GM12878 (cell line): ENCODE data around the gene SEMA4D. TPM values are rescaled to one million over a fixed set of nuclear protein-coding genes. Genes with fewer than 3 reads are reported as not detected.

Source experiments
- ATAC-seq: fragments of 200-7000 bp; cut with Tn5 transposase; 3 replicates; pipeline ENCODE4 v1.9.1; 2020; ENCODE audit warnings: mild to moderate bottlenecking, moderate library complexity
- BruUV-seq: library from RNA; stranded (reverse); fragments of 400-500 nt; replicated peaks from 2 replicates; lab custom pipeline; 2021; lab: Mats Ljungman, UMichigan
- CTCF ChIA-PET: fragments of 300-600 bp; sonication (Branson Sonifier 250); formaldehyde crosslinking; extraction: SDS; loops from one replicate; lab custom pipeline; 2021; ENCODE audit warnings: inconsistent platforms; lab: Yijun Ruan, JAX
- POLR2A ChIA-PET: fragments of 350-600 bp; formaldehyde crosslinking; extraction: SDS; loops from one replicate; lab custom pipeline; 2021; ENCODE audit warnings: inconsistent platforms; lab: Charles Lee
- RAD21 ChIA-PET: fragments of 300-600 bp; sonication (Branson Sonifier 250); formaldehyde crosslinking; loops from one replicate; lab custom pipeline; 2023; ENCODE audit warnings: antibody characterized with exemption; ENCODE audit not compliant: unreplicated experiment; lab: Charles Lee
- SMC1A ChIA-PET: fragments of 300-600 bp; sonication (Branson Sonifier 250); formaldehyde crosslinking; loops from one replicate; lab custom pipeline; 2023; ENCODE audit not compliant: unreplicated experiment, uncharacterized antibody; lab: Charles Lee
- DNase-seq: peaks from one replicate; pipeline ENCODE4 v3.0.0-alpha.2; 2011; ENCODE audit warnings: low read depth, low spot score
- FAIRE-seq: peaks from 3 replicates; lab custom pipeline; 2011; peaks lifted over from hg19 to GRCh38; lab: Jason Lieb, UNC
- H2AFZ ChIP-seq: 2 replicates; pipeline ENCODE4 v1.6.0; 2011; ENCODE audit warnings: low read depth, low read length, control low read depth; ENCODE audit not compliant: control insufficient read depth
- H3K27ac ChIP-seq: 2 replicates; pipeline ENCODE4 v1.5.1; 2011; ENCODE audit warnings: control low read depth; ENCODE audit not compliant: control insufficient read depth, insufficient read depth
- H3K27me3 ChIP-seq, 2 experiments: replicated peaks in 1 of 2; 2 replicates each; pipeline versions ENCODE4 v1.6.0 to v1.6.1; 2011; ENCODE audit warnings: low read length in 1 of 2; ENCODE audit not compliant: control insufficient read depth in 2 of 2, insufficient read depth in 2 of 2
- H3K36me3 ChIP-seq, 2 experiments: 2 replicates each; pipeline ENCODE4 v1.5.1; 2011; ENCODE audit warnings: low read length in 1 of 2; ENCODE audit not compliant: control insufficient read depth in 2 of 2, insufficient read depth in 2 of 2
- H3K4me1 ChIP-seq: 2 replicates; pipeline ENCODE4 v1.6.1; 2011; ENCODE audit warnings: mild to moderate bottlenecking, low read length, moderate library complexity, mixed read lengths; ENCODE audit not compliant: control insufficient read depth, insufficient read depth
- H3K4me2 ChIP-seq: 2 replicates; pipeline ENCODE4 v1.6.0; 2011; ENCODE audit warnings: control low read depth; ENCODE audit not compliant: control insufficient read depth, insufficient read depth
- H3K4me3 ChIP-seq: fragments of 200-600 bp; sonication (generic); 2 replicates; pipeline ENCODE4 v1.5.1; 2016
- H3K79me2 ChIP-seq: 2 replicates; pipeline ENCODE4 v1.6.0; 2011; ENCODE audit warnings: low read length; ENCODE audit not compliant: control insufficient read depth, insufficient read depth
- H3K9ac ChIP-seq: 2 replicates; pipeline ENCODE4 v1.8.0; 2011; ENCODE audit warnings: low read length, control low read depth, mixed read lengths; ENCODE audit not compliant: control insufficient read depth, insufficient read depth
- H3K9me3 ChIP-seq: replicated peaks from 3 replicates; pipeline ENCODE4 v1.5.1; 2011; ENCODE audit warnings: mild to moderate bottlenecking, low read length; ENCODE audit not compliant: control insufficient read depth, insufficient read depth
- H4K20me1 ChIP-seq: 2 replicates; pipeline ENCODE4 v1.6.0; 2011; ENCODE audit not compliant: control insufficient read depth, insufficient read depth
- ETV6 ChIP-seq, 2 experiments: fragments of 450-650 bp in 1 of 2; IDR thresholded peaks in 1 of 2; conservative IDR thresholded peaks in 1 of 2; 2 replicates each; pipeline ENCODE4 v1.6.1; 2014; ENCODE audit warnings: antibody characterized with exemption in 1 of 2, borderline replicate concordance in 1 of 2, low read depth in 1 of 2, mild to moderate bottlenecking in 1 of 2, moderate library complexity in 1 of 2
- FOXM1 ChIP-seq: IDR thresholded peaks from 2 replicates; pipeline ENCODE4 v1.6.1; 2012; ENCODE audit warnings: low read depth, mild to moderate bottlenecking, inconsistent platforms, low read length, moderate library complexity
- GATAD2B ChIP-seq: fragments of 450-650 bp; conservative IDR thresholded peaks from 2 replicates; pipeline ENCODE4 v1.6.1; 2017; ENCODE audit warnings: low read depth, mild to moderate bottlenecking, moderate library complexity
- JUNB ChIP-seq: IDR thresholded peaks from 2 replicates; pipeline ENCODE4 v1.6.1; 2016; ENCODE audit warnings: antibody characterized with exemption, mild to moderate bottlenecking
- PML ChIP-seq: IDR thresholded peaks from 2 replicates; pipeline ENCODE4 v1.6.1; 2012; ENCODE audit warnings: low read length, inconsistent platforms
- RAD51 ChIP-seq: fragments of 450-650 bp; IDR thresholded peaks from 2 replicates; pipeline ENCODE4 v1.6.1; 2016; ENCODE audit warnings: moderate library complexity, mild to moderate bottlenecking, inconsistent platforms
- STAT1 ChIP-seq: fragments of 450-650 bp; conservative IDR thresholded peaks from 2 replicates; pipeline ENCODE4 v1.6.1; 2014; ENCODE audit warnings: antibody characterized with exemption, mild to moderate bottlenecking
- WGBS: methylation state at CpG from one replicate; pipeline ENCODE4 v1.1.6; 2016; ENCODE audit warnings: low lambda C conversion rate; ENCODE audit not compliant: insufficient replicate concordance, insufficient coverage; ENCODE audit errors: missing lambda C conversion rate; 5-methylcytosine and 5-hydroxymethylcytosine counted together
- in situ Hi-C: fragments of 300-500 bp; cut with MboI; formaldehyde crosslinking; loops from 9 replicates; pipeline ENCODE4 v1.14.3; 2018; ENCODE audit warnings: mixed read lengths
- intact Hi-C: fragments of 100-400 bp; cut with micrococcal nuclease; formaldehyde crosslinking; loops from one replicate; pipeline ENCODE4 v1.14.2; 2022; ENCODE audit not compliant: unreplicated experiment
- polyA plus RNA-seq, 11 experiments: library from polyadenylated mRNA; depleted of rRNA in 4 of 11; unstranded in 6 of 11; stranded (reverse) in 5 of 11; fragments of >200 nt; fragmentation: Nextera tagmentation in 4 of 11; fragmentation: Illumina TruSeq in 1 of 11; extraction: Ambion mirVana in 4 of 11; extraction: Trizol in 1 of 11; gene quantifications; 1 replicate in 1 of 11; 2 replicates in 10 of 11; pipeline versions ENCODE4 v1.2.1 to v1.2.3, GENCODE V29; 2011 to 2016; ENCODE audit warnings: inconsistent platforms in 2 of 11, missing spikeins in 2 of 11, low read depth in 1 of 11
- total RNA-seq, 4 experiments: library from RNA; depleted of rRNA in 3 of 4; stranded (reverse); fragments of >200 nt in 3 of 4; fragmentation: Illumina TruSeq in 1 of 4; extraction: Trizol in 1 of 4; gene quantifications; 2 replicates each; pipeline versions ENCODE4 v1.2.1 to v1.2.3, GENCODE V29; 2013 to 2021
- TF ChIP-seq, protein P1 (sequence below): IDR thresholded peaks from 2 replicates; pipeline ENCODE4 v1.6.1; 2011; ENCODE audit warnings: borderline replicate concordance, low read depth, mild to moderate bottlenecking, moderate library complexity, low read length; ENCODE audit not compliant: insufficient read depth, poor library complexity, severe bottlenecking

The SEMA4D gene
- total and polyA plus RNA-seq, 10 of the 15 experiments (the other 5 are each of a cell fraction or from before 2014, with no cell fraction given) = 15.1 to 136 (median 39.6) TPM

DNA sequence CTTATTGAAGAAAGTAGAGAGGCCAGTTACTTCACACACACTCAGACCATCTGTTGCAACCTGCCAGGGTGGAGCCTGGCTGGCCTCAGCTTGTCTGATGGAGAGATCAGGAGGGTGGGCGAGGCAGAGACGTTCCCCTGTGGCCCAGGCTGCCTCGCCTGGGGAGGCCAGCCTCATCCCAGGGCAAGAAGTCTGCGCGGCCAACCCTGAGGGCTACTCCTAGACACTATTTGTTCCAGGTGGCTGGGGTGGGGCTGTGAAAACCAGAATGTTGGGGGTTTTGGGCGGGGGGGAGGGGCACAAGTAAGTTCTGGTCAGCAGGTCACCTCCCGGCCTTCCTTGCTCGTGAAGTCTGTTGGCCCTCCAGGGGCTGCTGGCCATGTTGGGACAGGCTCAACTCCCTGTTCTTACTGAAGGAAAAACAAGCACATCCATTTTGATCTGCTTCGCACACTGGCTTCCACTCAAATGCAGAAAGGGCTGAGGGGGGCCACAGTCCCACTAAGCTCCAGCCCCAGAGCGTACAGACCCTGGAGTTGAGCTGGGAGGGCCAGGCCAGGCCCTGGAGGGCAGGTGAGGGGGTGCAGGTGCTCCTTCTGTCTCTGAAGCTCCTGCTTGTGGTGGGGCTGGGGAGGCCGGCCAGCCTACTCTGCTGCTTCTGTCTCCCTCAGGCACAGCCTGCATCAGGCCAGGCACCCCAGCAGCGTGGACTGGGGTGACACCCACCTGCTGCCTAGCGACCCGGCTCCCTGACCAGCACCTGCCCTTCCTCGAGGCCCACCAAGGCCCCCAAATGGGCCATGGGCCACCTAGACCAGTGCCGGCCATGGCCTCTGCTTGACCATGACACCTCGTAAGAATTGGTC is 133.0 kb downstream of the SEMA4D start:
- POLR2A ChIA-PET = no interaction called here
- CTCF ChIA-PET = no interaction called here
- H4K20me1 ChIP-seq = no peaks in the 10 kb centered on the region; the same call in 1 of the 2 replicates
- H3K4me3 ChIP-seq = no peak overlapping the region
- in situ Hi-C loops (no loop called here), intact Hi-C loops (no loop called here)
- SMC1A ChIA-PET = no interaction called here
- ATAC-seq (peak; percentile 10), DNase-seq (no peak), FAIRE-seq (no peak)
- no TSS peak for BruUV-seq
- H3K27ac ChIP-seq = no peak overlapping the region
- no peaks in the 10 kb centered on the region for H3K27me3 ChIP-seq
- H3K4me2 ChIP-seq = no peak overlapping the region
- TF ChIP-seq STAT1 (no peak), PML (no peak), GATAD2B (no peak), FOXM1 (no peak), RAD51 (no peak), JUNB (no peak), ETV6 (conservative IDR thresholded peaks at IDR 0.05 in 1 of 2, IDR thresholded peaks at IDR 0.05 in 1 of 2; ENCODE audit: borderline replicate concordance in 1 of 2, low read depth in 1 of 2) (no peak)
- TF ChIP-seq, protein P1, sequence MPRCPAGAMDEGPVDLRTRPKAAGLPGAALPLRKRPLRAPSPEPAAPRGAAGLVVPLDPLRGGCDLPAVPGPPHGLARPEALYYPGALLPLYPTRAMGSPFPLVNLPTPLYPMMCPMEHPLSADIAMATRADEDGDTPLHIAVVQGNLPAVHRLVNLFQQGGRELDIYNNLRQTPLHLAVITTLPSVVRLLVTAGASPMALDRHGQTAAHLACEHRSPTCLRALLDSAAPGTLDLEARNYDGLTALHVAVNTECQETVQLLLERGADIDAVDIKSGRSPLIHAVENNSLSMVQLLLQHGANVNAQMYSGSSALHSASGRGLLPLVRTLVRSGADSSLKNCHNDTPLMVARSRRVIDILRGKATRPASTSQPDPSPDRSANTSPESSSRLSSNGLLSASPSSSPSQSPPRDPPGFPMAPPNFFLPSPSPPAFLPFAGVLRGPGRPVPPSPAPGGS = peak; percentile 36
- no peak overlapping the region for H3K9ac ChIP-seq
- no peaks in the 10 kb centered on the region for H3K9me3 ChIP-seq
- no peak overlapping the region for H2AFZ ChIP-seq
- WGBS = 85% methylated on average over 13 of the region's 17 CpGs
- RAD21 ChIA-PET = no interaction called here
- H3K36me3 ChIP-seq = peaks cover 11 to 12% of the 10 kb centered on the region in 2 experiments
- H3K79me2 ChIP-seq = no peaks in the 10 kb centered on the region
- H3K4me1 ChIP-seq = no peaks in the 10 kb centered on the region
